ENCODE results near the gene CDK11A. TPM values are rescaled to one million over a fixed set of nuclear protein-coding genes. Genes with fewer than 3 reads are reported as not detected.

CDK11A gene
- 27.9 TPM for total RNA-seq

DNA sequence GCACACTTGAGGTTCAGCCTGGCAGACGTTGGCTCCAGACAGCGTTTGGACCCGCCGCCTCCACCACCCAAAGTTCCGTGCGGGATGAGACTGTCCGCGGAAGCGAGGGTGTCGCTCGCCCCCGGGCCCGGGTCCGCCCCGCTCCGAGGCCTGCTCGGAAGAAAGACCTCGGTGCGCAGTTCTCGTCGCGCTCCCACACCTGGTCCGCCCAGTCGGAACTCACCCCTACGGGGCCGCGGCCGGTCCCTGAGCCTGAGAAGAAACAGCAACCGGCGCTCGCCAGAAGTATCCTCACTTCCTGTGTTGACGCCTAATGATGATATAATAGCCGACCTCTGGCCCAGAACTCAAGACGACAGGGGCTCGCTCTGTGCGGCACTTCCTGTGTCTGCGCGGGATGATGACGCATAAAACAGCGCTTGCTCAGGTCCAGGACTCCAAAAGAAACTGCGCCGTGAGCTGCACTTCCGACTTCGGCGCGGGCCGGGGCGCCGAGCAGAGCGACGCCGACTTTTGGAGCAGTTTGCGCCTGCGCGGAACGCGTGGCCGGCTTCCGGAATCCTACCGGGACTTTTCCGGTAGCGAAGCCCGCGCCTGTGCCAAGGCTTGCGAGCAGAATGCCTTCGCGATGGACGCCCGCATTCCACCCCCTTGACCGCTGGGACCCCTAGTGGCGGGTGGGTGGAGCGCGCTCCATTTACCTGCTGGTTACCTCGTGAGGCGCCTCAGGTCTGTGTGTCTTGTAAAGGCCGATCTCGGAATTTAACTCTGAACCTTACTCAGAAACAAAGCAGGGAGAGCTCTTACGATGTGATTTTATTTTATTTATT lies at the start of gene CDK11A:
TSS of gene CDK11A (minus strand) at position 323 of the 830 bp plus-strand sequence. CDS start 1,539 bp downstream, outside the sequence.

DNA sequence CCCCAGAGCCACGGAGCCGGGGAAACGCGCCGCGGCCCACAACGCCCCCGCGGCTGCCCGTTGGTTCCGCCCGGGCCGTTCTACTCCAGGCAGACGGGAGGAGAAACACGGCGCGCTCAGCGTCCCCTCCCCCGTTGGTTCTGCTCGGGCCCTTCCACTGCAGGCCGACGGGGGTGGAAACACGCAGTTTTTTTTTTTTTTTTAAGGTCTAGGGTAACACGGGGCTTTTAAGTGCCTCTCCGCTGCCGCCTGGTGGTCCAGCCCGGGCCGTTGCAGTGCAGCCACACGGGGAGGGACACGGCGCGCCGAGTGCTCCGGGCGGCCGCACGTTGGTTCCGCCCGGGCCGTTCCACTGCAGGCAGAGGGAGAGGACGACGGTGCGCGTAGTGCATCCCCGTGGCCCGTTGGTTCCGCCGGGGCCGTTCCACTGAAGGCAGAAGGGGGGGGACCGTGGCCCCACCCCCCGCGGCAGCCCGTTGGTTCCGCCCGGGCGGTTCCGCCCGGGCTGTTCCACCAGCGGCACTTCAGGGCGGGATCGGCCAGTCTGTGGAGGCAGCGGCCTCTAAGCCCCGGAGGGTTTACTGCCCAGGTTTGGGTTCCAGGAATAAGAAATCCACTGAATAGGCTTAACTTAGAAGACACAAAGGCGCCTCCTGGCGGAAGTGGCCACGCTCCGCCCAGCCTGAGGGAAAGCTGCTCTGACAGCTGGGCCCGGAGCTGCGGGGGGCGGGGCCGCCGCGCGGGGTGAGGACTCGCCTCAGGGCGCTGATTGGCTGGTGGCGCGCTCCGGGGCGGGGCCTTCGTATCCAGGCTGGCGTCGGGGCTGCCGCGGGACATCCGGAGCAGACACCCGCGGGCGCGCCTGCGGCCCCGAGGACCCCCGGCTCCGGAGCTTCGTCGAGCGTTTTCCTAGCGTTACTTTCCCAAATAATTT lies 31.2 kb downstream of the CDK11A start, which contains the start of gene SLC35E2B:
TSS of gene SLC35E2B (minus strand) at position 82 of the 934 bp plus-strand sequence. CDS start 16,096 bp downstream, outside the sequence.

DNA sequence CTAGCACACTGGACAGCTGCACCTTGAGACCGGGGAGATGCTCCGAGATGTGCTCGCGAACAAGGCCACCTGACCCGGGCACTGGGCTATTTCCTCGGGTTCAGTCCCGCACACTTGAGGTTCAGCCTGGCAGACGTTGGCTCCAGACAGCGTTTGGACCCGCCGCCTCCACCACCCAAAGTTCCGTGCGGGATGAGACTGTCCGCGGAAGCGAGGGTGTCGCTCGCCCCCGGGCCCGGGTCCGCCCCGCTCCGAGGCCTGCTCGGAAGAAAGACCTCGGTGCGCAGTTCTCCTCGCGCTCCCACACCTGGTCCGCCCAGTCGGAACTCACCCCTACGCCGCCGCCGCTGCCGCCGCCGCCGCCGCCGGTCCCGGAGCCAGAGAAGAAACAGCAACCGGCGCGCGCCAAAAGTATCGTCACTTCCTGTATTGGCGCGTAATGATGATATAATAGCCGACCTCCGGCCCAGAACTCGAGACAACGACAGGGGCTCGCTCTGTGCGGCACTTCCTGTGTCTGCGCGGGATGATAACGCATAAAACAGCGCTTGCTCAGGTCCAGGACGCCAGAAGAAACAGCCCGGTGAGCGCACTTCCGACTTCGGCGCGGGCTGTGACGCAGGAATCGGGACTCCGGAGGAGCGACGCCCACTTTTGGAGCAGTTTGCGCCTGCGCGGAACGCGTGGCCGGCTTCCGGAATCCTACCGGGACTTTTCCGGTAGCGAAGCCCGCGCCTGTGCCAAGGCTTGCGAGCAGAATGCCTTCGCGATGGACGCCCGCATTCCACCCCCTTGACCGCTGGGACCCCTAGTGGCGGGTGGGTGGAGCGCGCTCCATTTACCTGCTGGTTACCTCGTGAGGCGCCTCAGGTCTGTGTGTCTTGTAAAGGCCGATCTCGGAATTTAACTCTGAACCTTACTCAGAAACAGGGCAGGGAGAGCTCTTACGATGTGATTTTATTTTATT lies 65.3 kb downstream of the CDK11A start, which contains the start of gene CDK11B:
TSS of gene CDK11B (minus strand) at position 422 of the 967 bp plus-strand sequence. CDS start 1,519 bp downstream, outside the sequence.

Other genes starting within 250 kb of the CDK11A start
- 12.8 TPM for gene ATAD3A, start 212.2 kb downstream of the CDK11A start, total RNA-seq
- gene TMEM240, start 183.7 kb downstream of the CDK11A start, total RNA-seq: 12.0 TPM
- 58.5 TPM for gene SSU72, start 149.5 kb downstream of the CDK11A start, total RNA-seq
- gene FNDC10, start 124.2 kb downstream of the CDK11A start, total RNA-seq: 1.9 TPM
- 76.8 TPM for gene MIB2, start 108.9 kb downstream of the CDK11A start, total RNA-seq
- gene MMP23B, start 92.2 kb downstream of the CDK11A start, total RNA-seq: 40.0 TPM
- gene CDK11B, start 65.4 kb downstream of the CDK11A start, total RNA-seq: 13.7 TPM
- gene SLC35E2B, start 31.6 kb downstream of the CDK11A start, total RNA-seq: 81.3 TPM
- 37.2 TPM for gene NADK, start 54.1 kb upstream of the CDK11A start, total RNA-seq
- gene GNB1, start 166.7 kb upstream of the CDK11A start, total RNA-seq: 253 TPM
- gene CALML6, start 190.9 kb upstream of the CDK11A start, total RNA-seq: 1.8 TPM
- gene TMEM52, start 194.9 kb upstream of the CDK11A start, total RNA-seq: 1.9 TPM